Peyer's patch (tissue), 4 donors: Measurements from ENCODE around the gene ILF3.

Experiments used
- CTCF ChIP-seq, 6 experiments: fragments of 450-650 bp in 4 of 6; fragments of 200-600 bp in 2 of 6; sonication (generic) in 1 of 6; IDR thresholded peaks; one replicate each; pipeline ENCODE4 v1.5.1; 2017 to 2019; ENCODE audit warnings: antibody characterized with exemption in 6 of 6, mild to moderate bottlenecking in 3 of 6, moderate library complexity in 1 of 6
- POLR2A ChIP-seq, 2 donors: fragments of 450-650 bp; IDR thresholded peaks; one replicate each; pipeline ENCODE4 v1.5.1; 2017; ENCODE audit warnings: antibody characterized with exemption in 2 of 2, mild to moderate bottlenecking in 2 of 2, moderate library complexity in 2 of 2

GRCh38 chr19:10667867-10668266, 13.7 kb downstream of the ILF3 start:
- TF ChIP-seq CTCF (IDR thresholded peaks at IDR 0.05) (no peak), POLR2A (IDR thresholded peaks at IDR 0.05) (no peak)
